SU-DHL-6 (cell line): Measurements from ENCODE around the gene NEK10.

Source experiments
- H2AFZ ChIP-seq: fragments of 200-600 bp; sonication (generic); 2 replicates; pipeline ENCODE4 v1.6.1; 2014; ENCODE audit warnings: low read depth, mild to moderate bottlenecking, moderate library complexity, mixed read lengths, antibody characterized with exemption, low read length; ENCODE audit not compliant: severe bottlenecking
- H3F3A ChIP-seq: fragments of 200-600 bp; shearing (Covaris generic); 2 replicates; pipeline ENCODE4 v1.6.0; 2016; ENCODE audit warnings: antibody characterized with exemption, mild to moderate bottlenecking; ENCODE audit not compliant: insufficient read depth
- H3K27ac ChIP-seq: fragments of 200-600 bp; sonication (generic); 2 replicates; pipeline ENCODE4 v1.5.1; 2016; ENCODE audit warnings: low read depth, mild to moderate bottlenecking, low read length, moderate library complexity, mixed read lengths
- H3K27me3 ChIP-seq: fragments of 200-600 bp; sonication (generic), shearing (Covaris generic); 2 replicates; pipeline ENCODE4 v1.6.0; 2014; ENCODE audit warnings: mild to moderate bottlenecking, low read length
- H3K36me3 ChIP-seq: fragments of 200-600 bp; sonication (generic); 2 replicates; pipeline ENCODE4 v1.6.1; 2014; ENCODE audit warnings: mild to moderate bottlenecking, low read length, mixed read lengths
- H3K4me2 ChIP-seq: fragments of 300-600, 200-600 bp; shearing (Covaris generic), sonication (generic); 2 replicates; pipeline ENCODE4 v1.6.0; 2014; ENCODE audit warnings: low read length, low read depth, mild to moderate bottlenecking; ENCODE audit not compliant: poor library complexity, severe bottlenecking
- H3K4me3 ChIP-seq: fragments of 200-600 bp; sonication (generic); 2 replicates; pipeline ENCODE4 v1.5.1; 2014; ENCODE audit warnings: antibody characterized with exemption, low read length, mild to moderate bottlenecking, mixed read lengths; ENCODE audit not compliant: insufficient read depth, poor library complexity, severe bottlenecking
- H3K79me2 ChIP-seq: fragments of 200-600 bp; sonication (generic); 2 replicates; pipeline ENCODE4 v1.6.1; 2014; ENCODE audit warnings: mild to moderate bottlenecking, low read length, moderate library complexity; ENCODE audit not compliant: insufficient read depth
- H3K9ac ChIP-seq: fragments of 200-600 bp; sonication (generic); 2 replicates; pipeline ENCODE4 v1.7.0; 2014; ENCODE audit warnings: mild to moderate bottlenecking, low read length
- H3K9me2 ChIP-seq: fragments of 200-600 bp; sonication (generic); replicated peaks from 2 replicates; pipeline ENCODE4 v1.6.1; 2014; ENCODE audit warnings: low read length; ENCODE audit not compliant: insufficient read depth
- H3K9me3 ChIP-seq: fragments of 200-600 bp; sonication (generic); 2 replicates; pipeline ENCODE4 v1.6.1; 2014; ENCODE audit warnings: low read length, mixed read lengths; ENCODE audit not compliant: insufficient read depth
- H4K20me1 ChIP-seq: fragments of 200-600 bp; sonication (generic); 2 replicates; pipeline ENCODE4 v1.6.1; 2014; ENCODE audit warnings: low read depth, mild to moderate bottlenecking, antibody characterized with exemption, low read length, moderate library complexity, mixed read lengths
- EZH2phosphoT487 ChIP-seq: fragments of 200-600 bp; sonication (generic), shearing (Covaris generic); conservative IDR thresholded peaks from 2 replicates; pipeline ENCODE4 v1.6.1; 2018; ENCODE audit warnings: mild to moderate bottlenecking, antibody characterized with exemption, low read length, moderate library complexity, mixed read lengths
- TF ChIP-seq, protein P1 (sequence below): fragments of 200-600 bp; sonication (generic); IDR thresholded peaks from one replicate; pipeline ENCODE4 v1.5.1; 2017; ENCODE audit warnings: antibody characterized with exemption, mild to moderate bottlenecking, low read length, moderate library complexity; ENCODE audit not compliant: insufficient read depth, poor library complexity, severe bottlenecking

The NEK10 gene

GRCh38 chr3:27202959-27203358 lies 166.2 kb downstream of the NEK10 start:
- no peaks in the 10 kb centered on the region for H3K79me2 ChIP-seq
- H2AFZ ChIP-seq = no peak overlapping the region
- no peaks in the 10 kb centered on the region for H3K36me3 ChIP-seq
- H3K9me2 ChIP-seq = no peaks in the 10 kb centered on the region
- H3K27me3 ChIP-seq = no peaks in the 10 kb centered on the region
- H3F3A ChIP-seq = no peaks in the 10 kb centered on the region
- H3K4me2 ChIP-seq = no peak overlapping the region
- H4K20me1 ChIP-seq = no peaks in the 10 kb centered on the region
- H3K9me3 ChIP-seq = no peaks in the 10 kb centered on the region
- no peak overlapping the region for H3K9ac ChIP-seq
- H3K4me3 ChIP-seq = no peak overlapping the region
- H3K27ac ChIP-seq = no peak overlapping the region
- TF ChIP-seq, protein P1, sequence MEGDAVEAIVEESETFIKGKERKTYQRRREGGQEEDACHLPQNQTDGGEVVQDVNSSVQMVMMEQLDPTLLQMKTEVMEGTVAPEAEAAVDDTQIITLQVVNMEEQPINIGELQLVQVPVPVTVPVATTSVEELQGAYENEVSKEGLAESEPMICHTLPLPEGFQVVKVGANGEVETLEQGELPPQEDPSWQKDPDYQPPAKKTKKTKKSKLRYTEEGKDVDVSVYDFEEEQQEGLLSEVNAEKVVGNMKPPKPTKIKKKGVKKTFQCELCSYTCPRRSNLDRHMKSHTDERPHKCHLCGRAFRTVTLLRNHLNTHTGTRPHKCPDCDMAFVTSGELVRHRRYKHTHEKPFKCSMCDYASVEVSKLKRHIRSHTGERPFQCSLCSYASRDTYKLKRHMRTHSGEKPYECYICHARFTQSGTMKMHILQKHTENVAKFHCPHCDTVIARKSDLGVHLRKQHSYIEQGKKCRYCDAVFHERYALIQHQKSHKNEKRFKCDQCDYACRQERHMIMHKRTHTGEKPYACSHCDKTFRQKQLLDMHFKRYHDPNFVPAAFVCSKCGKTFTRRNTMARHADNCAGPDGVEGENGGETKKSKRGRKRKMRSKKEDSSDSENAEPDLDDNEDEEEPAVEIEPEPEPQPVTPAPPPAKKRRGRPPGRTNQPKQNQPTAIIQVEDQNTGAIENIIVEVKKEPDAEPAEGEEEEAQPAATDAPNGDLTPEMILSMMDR = no peak
- TF ChIP-seq EZH2phosphoT487 = no peak

DNA sequence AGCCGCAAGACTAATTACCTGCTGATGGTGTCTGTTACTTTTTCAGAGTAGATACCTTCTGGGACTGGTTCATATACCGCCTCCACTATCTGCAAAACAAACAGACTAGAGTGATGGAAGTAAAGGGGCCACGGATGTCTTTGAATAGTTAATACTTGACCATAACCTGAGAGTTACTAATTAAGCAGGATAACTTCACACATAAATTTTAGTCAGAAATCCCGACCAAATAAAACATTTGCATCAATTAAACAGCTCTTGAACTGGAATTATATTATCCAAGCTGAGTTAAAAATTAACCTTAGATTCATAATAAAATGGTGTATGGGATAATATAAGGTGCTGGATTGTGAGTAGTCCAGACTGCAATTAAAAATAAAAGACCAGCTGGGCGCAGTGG lies 167.7 kb downstream of the NEK10 start:
- H3K27ac ChIP-seq = no peak overlapping the region
- H3K4me2 ChIP-seq = no peak overlapping the region
- H3K9me3 ChIP-seq = no peaks in the 10 kb centered on the region
- H3K36me3 ChIP-seq = no peaks in the 10 kb centered on the region
- H3K9ac ChIP-seq = no peak overlapping the region
- H3F3A ChIP-seq = no peaks in the 10 kb centered on the region
- H3K9me2 ChIP-seq = no peaks in the 10 kb centered on the region
- H3K4me3 ChIP-seq = no peak overlapping the region
- no peaks in the 10 kb centered on the region for H3K27me3 ChIP-seq
- no peaks in the 10 kb centered on the region for H4K20me1 ChIP-seq
- H3K79me2 ChIP-seq = no peaks in the 10 kb centered on the region
- no peak for TF ChIP-seq EZH2phosphoT487
- TF ChIP-seq, protein P1 = no peak
- no peak overlapping the region for H2AFZ ChIP-seq

DNA sequence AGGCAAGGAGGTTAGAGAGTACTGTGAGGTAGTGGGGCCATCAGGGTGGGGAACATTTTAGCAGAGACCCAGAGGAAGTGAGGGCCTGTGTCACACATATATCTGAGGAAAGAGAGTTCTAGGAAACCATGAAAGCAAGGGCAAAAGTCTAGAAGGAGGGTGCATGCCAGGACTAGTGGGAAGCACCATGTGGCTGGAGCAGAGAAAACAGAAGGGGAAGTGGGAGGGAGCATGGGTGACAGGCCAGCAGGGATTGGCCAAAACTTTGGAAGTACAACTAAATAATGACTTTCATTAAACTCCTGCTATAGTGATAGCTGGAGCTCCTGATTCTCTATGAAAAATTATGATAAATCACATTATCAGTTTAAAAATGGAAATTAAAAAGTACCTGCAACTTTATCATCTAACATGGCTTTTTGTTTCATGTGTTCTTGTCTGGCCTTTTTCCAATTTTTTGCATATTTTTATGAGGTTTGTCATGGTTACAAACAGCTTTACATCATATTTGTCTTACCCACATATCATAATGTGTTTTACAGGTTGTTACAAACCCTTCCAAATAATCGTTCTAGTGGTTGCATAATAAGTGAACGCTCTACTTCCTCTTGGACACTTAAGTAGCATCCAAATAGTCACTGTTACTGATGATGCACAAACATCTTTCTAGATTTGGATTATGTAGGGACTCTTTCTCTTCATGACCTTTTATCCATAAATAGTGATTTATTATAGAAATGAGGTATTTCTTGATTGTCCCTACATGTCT lies 168.3 kb downstream of the NEK10 start:
- Histone ChIP-seq H3F3A (no peaks in the 10 kb centered on the region), H3K27ac (no peak overlapping the region), H3K9ac (no peak overlapping the region), H3K79me2 (no peaks in the 10 kb centered on the region), H4K20me1 (no peaks in the 10 kb centered on the region), H3K9me2 (no peaks in the 10 kb centered on the region), H3K36me3 (no peaks in the 10 kb centered on the region), H3K4me2 (no peak overlapping the region), H3K9me3 (no peaks in the 10 kb centered on the region), H3K4me3 (no peak overlapping the region), H2AFZ (no peak overlapping the region), H3K27me3 (no peaks in the 10 kb centered on the region)
- TF ChIP-seq, protein P1 = no peak
- TF ChIP-seq EZH2phosphoT487 = no peak
